Activated CD4-positive, alpha-beta T cell treated with anti-CD3 and anti-CD28 coated beads, Interleukin-2, amount 50 U/mL, for 1 hour (primary cell): ENCODE data around the gene EFEMP2.
A peak's percentile ranks its signal among the peaks of the same experiment; 100 is the strongest.

Source experiments
- DNase-seq: peaks from one replicate; pipeline ENCODE4 v3.0.0-alpha.2; 2020

Gene EFEMP2

GRCh38 chr11:65900125-65900898, 27.7 kb upstream of the EFEMP2 start, which contains the start of gene FOSL1:
Gene FOSL1 (minus strand): TSS chr11:65900388. CDS start chr11:65900339, 49 bp downstream.
- peak; percentile 95 for DNase-seq

GRCh38 chr11:65899356-65900124, 26.9 kb upstream of the EFEMP2 start:
- DNase-seq: peak; percentile 48

- DNase-seq: no peak
Observed at GRCh38 chr11:65898656-65899355, 26.2 kb upstream of the EFEMP2 start.

- no peak for DNase-seq
Observed at GRCh38 chr11:65897020-65897471, 24.4 kb upstream of the EFEMP2 start.

- DNase-seq: no peak
Observed at GRCh38 chr11:65896034-65896999, 23.7 kb upstream of the EFEMP2 start.

GRCh38 chr11:65895482-65895981, 22.9 kb upstream of the EFEMP2 start:
- no peak for DNase-seq

GRCh38 chr11:65894034-65894591, 21.5 kb upstream of the EFEMP2 start:
- no peak for DNase-seq

- no peak for DNase-seq
Observed at GRCh38 chr11:65892661-65893317, 20.2 kb upstream of the EFEMP2 start.

GRCh38 chr11:65892137-65892540, 19.5 kb upstream of the EFEMP2 start:
- peak; percentile 34 for DNase-seq

GRCh38 chr11:65891219-65892136, 18.9 kb upstream of the EFEMP2 start:
- DNase-seq: no peak

- peak; percentile 98 for DNase-seq
Observed at GRCh38 chr11:65890324-65891218, 18.0 kb upstream of the EFEMP2 start, which contains the start of gene CCDC85B. Gene CCDC85B (plus strand): TSS chr11:65890673. CDS start chr11:65890784, 111 bp downstream.

GRCh38 chr11:65888163-65888814, 15.7 kb upstream of the EFEMP2 start, which contains the start of gene FIBP:
Gene FIBP (minus strand): TSS chr11:65888471. CDS start chr11:65888418, 53 bp downstream.
- peak; percentile 95 for DNase-seq

GRCh38 chr11:65887723-65888162, 15.1 kb upstream of the EFEMP2 start:
- no peak for DNase-seq

GRCh38 chr11:65886826-65887722, 14.5 kb upstream of the EFEMP2 start:
- DNase-seq: no peak

- no peak for DNase-seq
Observed at GRCh38 chr11:65885808-65886536, 13.4 kb upstream of the EFEMP2 start.

- DNase-seq: no peak
Observed at GRCh38 chr11:65885231-65885630, 12.6 kb upstream of the EFEMP2 start.
